NCI-H69 (cell line): ENCODE data around the gene TRMU.

Experiments used
- DNase-seq: peaks from one replicate; lab custom pipeline; 2025; lab: John Stamatoyannopoulos, UW

The TRMU gene

GRCh38 chr22:46355996-46356471 lies 20.5 kb downstream of the TRMU start:
- no peak for DNase-seq

DNA sequence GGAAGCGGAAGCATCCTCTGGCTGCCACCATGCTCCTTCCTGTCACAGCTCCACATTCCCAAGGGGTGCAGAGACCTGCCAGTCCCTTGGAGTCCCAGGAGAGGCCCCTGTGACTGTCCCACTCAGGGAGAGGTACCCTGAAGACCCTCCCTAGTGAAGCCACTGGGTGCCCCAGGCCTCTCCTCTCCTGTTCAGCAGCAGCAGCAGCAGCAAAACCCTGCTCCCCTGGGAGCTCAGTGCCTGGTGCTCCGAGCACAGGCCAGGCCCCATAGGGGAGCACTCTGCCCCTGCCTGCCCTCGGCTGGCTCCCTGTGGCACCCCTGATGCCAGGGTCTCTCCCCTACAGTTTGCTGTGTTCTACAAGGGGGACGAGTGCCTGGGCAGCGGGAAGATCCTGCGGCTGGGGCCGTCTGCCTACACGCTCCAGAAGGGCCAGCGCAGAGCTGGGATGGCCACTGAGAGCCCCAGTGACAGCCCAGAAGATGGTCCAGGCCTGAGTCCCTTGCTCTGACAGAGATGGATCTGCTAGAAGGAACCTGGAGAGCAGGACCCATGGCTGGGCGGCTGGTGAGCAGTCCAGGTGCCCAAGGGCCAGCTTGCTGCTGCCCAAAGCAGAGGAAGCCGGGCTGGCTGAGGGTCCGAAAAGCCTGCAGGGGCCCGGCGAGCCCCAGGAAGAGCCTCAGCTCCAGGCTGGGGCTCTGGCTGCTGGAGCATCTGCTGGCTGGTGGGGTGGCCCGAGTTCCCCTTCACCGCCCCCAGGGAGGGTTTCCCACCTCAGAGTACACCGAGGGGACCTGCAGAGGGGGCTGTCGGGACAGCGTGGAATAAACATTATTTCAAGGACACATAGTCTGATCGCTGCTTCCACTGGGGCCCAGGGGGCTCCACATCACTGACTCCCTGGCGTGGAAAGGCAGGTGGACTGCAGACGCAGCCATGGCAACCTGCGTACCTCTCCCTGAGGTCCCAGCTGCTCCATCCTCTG lies 21.3 kb downstream of the TRMU start:
- no peak for DNase-seq

GRCh38 chr22:46357711-46358520 lies 22.4 kb downstream of the TRMU start:
- DNase-seq: no peak

- no peak for DNase-seq
These were observed 23.3 kb downstream of the TRMU start for GRCh38 chr22:46358766-46359165.

DNA sequence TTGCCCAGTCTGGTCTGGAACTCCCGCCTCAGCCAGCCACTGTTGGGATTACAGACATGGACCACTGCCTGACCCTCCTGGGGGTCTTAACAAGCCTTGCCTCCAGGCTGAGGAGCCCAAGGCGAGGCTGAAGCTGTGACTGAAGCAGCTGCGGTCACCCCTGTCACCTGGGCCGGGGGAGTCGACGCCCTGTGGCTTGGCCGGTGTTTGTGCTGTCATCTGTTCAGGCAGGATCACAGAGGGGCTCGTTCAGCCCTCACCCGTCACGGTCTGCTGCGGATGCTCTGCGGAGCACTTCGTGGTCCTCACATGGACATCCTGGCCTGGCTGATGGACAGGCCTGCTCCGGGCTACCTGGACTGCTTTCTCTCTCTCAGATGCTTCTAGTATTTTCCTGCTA lies 23.8 kb downstream of the TRMU start:
- DNase-seq: no peak

- no peak for DNase-seq
These were observed 24.6 kb downstream of the TRMU start for GRCh38 chr22:46360097-46360496.

GRCh38 chr22:46360891-46361290 lies 25.4 kb downstream of the TRMU start:
- no peak for DNase-seq

- peak; percentile 75 for DNase-seq
These were observed 26.3 kb downstream of the TRMU start for GRCh38 chr22:46361826-46362202.

DNA sequence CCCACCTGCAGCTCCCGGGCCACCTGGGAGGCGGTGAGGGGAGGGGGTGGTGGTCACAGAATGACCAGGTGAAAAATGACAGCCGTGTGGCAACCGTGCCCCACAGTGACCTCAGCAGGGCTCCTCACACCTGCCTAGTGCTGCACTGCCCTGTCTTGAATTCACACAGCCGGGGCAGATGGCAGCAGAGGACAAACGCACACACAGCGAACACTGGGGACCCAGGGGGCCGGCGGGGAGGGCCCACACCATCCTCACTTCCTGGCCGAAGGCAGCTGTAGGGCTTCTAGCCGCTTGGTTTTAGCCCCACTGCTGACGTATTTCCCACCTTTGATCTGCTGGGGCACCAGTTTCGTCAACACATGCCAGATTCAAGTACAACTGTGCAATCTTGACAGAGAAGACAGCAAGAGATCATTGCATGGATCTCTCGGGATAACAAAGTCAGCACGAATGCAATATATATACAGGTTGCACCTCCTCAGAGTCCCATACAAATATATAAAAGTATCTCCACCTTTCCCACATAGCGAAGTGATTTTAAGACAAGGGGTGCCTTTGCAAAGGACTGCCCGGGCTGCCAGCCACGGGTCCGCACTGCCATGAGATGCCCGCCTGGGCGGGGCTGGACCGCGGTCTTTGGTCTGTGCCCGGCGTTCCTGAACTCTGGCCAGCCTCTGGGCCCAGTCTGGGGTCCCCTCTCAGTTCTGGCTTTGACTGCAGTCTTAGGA lies 26.9 kb downstream of the TRMU start:
- DNase-seq: peak; percentile 88

- no peak for DNase-seq
These were observed 27.5 kb downstream of the TRMU start for GRCh38 chr22:46362934-46363515.

GRCh38 chr22:46363611-46364321 lies 28.3 kb downstream of the TRMU start:
- no peak for DNase-seq

GRCh38 chr22:46364341-46365165 lies 29.0 kb downstream of the TRMU start:
- no peak for DNase-seq

DNA sequence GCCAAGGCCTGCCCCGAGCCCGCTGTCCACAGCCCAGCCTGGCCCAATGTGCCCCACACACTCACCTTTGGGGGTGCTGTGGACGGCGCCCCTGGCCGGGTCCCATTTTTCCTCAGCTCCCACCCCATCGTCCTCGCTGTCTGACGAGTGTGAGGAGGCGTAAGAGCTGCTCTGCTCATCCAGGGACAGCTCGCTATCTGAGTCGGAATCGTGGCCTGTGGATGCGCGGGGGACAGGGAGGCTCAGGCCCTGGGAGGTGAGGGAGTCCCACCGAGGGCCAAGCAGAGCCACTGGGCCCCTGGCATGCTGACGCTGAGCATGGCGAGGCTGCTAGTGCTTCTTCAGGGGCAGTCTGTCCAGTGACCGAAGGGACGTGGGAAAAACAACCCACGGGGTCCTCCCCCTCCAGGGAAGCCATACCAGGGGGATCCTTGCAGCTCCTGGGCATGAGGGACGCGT lies 29.7 kb downstream of the TRMU start:
- DNase-seq: no peak

DNA sequence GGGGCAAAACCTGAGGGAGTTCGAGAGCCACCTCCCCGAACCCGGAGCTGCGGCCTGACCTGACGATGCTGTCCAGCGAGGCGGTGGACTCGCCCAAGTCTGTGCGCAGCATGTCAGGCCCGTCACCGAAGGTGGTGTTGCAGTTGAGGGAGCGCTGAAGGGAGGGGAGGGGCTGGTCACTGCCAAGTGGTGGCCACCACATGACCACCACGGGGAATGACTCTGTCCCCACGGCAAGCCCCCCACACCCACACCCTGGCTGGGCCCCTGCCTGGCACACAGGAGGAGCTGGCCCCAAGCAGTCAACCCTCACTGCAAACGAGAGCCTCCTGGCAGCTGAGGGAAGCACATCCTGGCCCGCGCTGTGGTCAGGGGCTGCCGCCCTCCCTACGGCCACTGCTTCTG lies 30.8 kb downstream of the TRMU start:
- DNase-seq: no peak

DNA sequence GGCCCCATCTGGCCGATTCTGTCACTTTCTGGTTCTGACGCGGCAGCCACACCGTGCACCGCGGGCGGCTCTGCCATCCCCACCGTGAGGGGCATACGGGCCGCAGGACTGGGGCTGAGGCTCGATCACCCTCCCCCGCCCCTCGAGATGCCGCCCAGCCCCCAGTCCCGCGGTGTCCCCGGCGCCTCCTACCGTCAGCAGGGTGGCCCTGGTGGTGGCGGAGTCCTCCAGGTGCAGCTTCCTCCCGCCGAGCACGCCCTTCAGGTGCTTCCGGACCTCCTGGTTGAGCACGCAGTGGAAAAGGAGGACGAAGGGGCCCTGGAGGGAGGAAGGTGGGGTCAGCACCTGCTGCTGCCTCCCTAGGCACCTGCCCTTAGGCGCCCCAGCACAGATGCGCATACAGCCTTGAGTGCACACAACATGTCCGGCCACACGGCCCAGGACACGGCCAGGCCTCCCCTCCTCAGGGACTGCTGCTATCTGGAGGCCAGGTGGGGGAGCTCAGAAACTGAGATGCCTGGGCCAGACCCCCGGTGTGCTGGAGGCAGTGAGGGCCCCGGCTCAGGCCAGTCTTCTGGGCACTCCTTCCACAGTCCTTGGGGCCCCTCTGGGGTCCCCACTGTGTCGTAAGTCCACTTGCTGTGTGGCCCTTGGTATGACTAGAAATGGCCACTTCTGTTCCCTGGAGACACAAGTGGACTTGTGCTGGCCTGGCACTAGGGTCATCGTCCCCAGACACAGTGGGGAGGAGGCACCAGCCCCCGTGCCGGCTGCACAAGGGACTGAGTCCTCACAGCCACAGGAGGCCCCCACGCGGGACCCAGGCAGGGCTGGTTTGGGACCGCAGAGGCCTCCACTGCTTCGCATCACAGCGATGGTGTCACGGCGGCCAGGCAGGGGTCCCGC lies 31.5 kb downstream of the TRMU start:
- DNase-seq: peak; percentile 27

- DNase-seq: peak; percentile 82
These were observed 32.2 kb downstream of the TRMU start for GRCh38 chr22:46367707-46368191.

DNA sequence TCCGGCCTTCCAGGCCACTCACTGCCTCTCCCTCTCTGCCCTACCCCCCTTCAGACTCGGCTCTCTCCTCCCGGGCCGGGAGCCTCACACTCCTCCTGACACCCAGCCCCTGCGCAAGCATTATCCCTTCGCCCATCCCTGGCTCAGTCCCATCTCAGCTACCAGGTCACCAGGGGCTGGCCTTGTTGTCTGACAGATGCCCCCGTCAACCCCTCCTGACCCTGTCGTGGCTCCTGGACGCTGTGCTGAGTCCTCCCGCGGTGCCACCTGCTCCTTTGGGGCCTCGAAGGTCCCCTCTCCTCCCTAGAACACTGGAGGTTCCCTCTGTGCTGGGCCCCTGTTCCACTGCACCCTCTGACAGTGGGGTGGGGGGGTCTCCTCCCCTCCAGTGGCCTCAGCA lies 32.9 kb downstream of the TRMU start:
- no peak for DNase-seq

DNA sequence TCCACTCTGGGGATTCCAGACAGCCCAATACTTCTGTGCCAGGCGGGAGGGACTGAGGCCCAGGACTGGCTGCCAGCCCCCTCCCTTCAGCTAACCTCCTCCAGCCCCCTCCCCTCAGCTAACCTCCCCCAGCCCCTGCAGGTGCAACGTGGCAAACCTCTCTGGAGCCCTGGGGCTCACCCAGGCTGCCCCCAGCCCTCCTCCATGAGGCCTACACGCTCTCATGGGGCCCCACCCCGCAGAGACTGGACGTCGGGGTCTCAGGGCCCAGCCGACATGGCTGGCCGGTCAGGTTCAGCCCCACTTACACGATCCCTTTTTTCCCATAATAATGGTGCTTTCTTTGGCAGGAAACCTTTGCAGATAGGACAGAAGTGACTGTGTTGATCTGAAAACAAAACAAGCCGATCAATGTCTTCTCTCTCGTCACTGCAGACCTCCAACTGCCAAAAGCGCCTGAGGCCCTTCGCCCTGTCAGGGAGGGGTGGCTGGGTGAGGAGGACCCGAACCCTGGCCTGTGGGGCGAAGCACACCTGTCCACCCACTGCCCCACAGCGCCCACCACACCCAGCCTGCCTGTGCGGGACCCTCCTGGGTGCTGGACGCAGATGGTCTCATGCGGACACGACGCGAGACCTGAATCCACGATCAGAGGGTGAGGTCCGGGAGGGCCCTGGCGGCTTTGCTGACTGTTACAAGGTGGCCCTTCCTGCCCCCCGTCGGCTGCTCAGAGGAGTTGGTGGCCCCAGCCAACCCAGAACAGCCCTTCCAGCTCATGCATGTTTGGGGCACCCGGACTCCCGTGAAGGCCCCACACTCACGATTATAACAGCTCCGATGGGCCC lies 33.6 kb downstream of the TRMU start:
- DNase-seq: no peak
